Neural cell (in vitro differentiated cells): ENCODE data around the gene ANKRD55. TPM values are rescaled to one million over a fixed set of nuclear protein-coding genes. Genes with fewer than 3 reads are reported as not detected.
"Not testable (repeated sequence)": the region's sequence is repeated elsewhere in the genome, so short reads cannot be mapped to it uniquely, and the experiment has no call there.

Source experiments
- H2AFZ ChIP-seq: fragments of 200-600, 300-800 bp; sonication (generic), shearing (Covaris generic); 2 replicates; pipeline ENCODE4 v1.6.0; 2014; ENCODE audit warnings: low read depth, mild to moderate bottlenecking, antibody characterized with exemption, low read length, moderate library complexity
- H3F3A ChIP-seq: fragments of 200-600 bp; shearing (Covaris generic); 2 replicates; pipeline ENCODE4 v1.6.1; 2016; ENCODE audit warnings: mild to moderate bottlenecking, moderate library complexity, mixed read lengths, antibody characterized with exemption, low read length; ENCODE audit not compliant: insufficient read depth, poor library complexity, severe bottlenecking
- H3K27ac ChIP-seq: fragments of 200-600, 300-800 bp; sonication (generic), shearing (Covaris generic); 2 replicates; pipeline ENCODE4 v1.5.1; 2014; ENCODE audit warnings: mild to moderate bottlenecking, low read length, moderate library complexity
- H3K27me3 ChIP-seq: fragments of 300-800, 200-600 bp; sonication (generic), shearing (Covaris generic); 2 replicates; pipeline ENCODE4 v1.6.0; 2014; ENCODE audit warnings: mild to moderate bottlenecking, low read depth, low read length, moderate library complexity; ENCODE audit not compliant: insufficient read depth
- H3K36me3 ChIP-seq: fragments of 300-800, 200-600 bp; sonication (generic), shearing (Covaris generic); 2 replicates; pipeline ENCODE4 v1.5.1; 2014; ENCODE audit warnings: mild to moderate bottlenecking, antibody characterized with exemption, low read length, moderate library complexity; ENCODE audit not compliant: insufficient read depth
- H3K4me2 ChIP-seq: fragments of 300-800, 200-600 bp; sonication (generic), shearing (Covaris generic); 2 replicates; pipeline ENCODE4 v1.6.0; 2014; ENCODE audit warnings: mild to moderate bottlenecking, low read length
- H3K4me3 ChIP-seq: fragments of 300-800, 200-600 bp; sonication (generic), shearing (Covaris generic); 2 replicates; pipeline ENCODE4 v1.5.1; 2014; ENCODE audit warnings: mild to moderate bottlenecking, low read length, moderate library complexity
- H3K79me2 ChIP-seq: fragments of 200-600 bp; shearing (Covaris generic); replicated peaks from 2 replicates; pipeline ENCODE4 v1.6.0; 2014; ENCODE audit warnings: mild to moderate bottlenecking, low read length, moderate library complexity; ENCODE audit not compliant: insufficient read depth
- H3K9ac ChIP-seq: fragments of 300-800, 200-600 bp; sonication (generic), shearing (Covaris generic); 2 replicates; pipeline ENCODE4 v1.6.1; 2016; ENCODE audit warnings: mild to moderate bottlenecking, low read length, mixed read lengths
- H3K9me2 ChIP-seq: fragments of 200-600 bp; shearing (Covaris generic); 2 replicates; pipeline ENCODE4 v1.6.1; 2016; ENCODE audit warnings: mild to moderate bottlenecking, low read length, mixed read lengths; ENCODE audit not compliant: insufficient read depth
- H3K9me3 ChIP-seq: fragments of 200-600, 300-800 bp; sonication (generic), shearing (Covaris generic); 2 replicates; pipeline ENCODE4 v1.6.1; 2016; ENCODE audit warnings: mild to moderate bottlenecking, mixed run types, low read length, moderate library complexity, mixed read lengths
- H4K20me1 ChIP-seq: fragments of 200-600 bp; shearing (Covaris generic); 2 replicates; pipeline ENCODE4 v1.6.1; 2016; ENCODE audit warnings: mild to moderate bottlenecking, mixed run types; ENCODE audit not compliant: insufficient read depth
- EP300 ChIP-seq: fragments of 450-650 bp; conservative IDR thresholded peaks from 2 replicates; pipeline ENCODE4 v1.6.1; 2014; ENCODE audit warnings: antibody characterized with exemption, mild to moderate bottlenecking, moderate library complexity; ENCODE audit not compliant: poor library complexity, severe bottlenecking
- EZH2 ChIP-seq: fragments of 200-600, 300-800 bp; shearing (Covaris generic), sonication (generic); IDR thresholded peaks from 2 replicates; pipeline ENCODE4 v1.6.1; 2014; ENCODE audit warnings: antibody characterized with exemption, low read length, borderline replicate concordance, mild to moderate bottlenecking; ENCODE audit not compliant: insufficient read depth, poor library complexity, severe bottlenecking
- MXI1 ChIP-seq: fragments of 450-650 bp; conservative IDR thresholded peaks from 2 replicates; pipeline ENCODE4 v1.6.1; 2014; ENCODE audit warnings: antibody characterized with exemption, mild to moderate bottlenecking; ENCODE audit not compliant: poor library complexity, severe bottlenecking
- POLR2AphosphoS5 ChIP-seq: IDR thresholded peaks from 2 replicates; pipeline ENCODE4 v1.6.1; 2012
- RAD21 ChIP-seq: fragments of 450-650 bp; conservative IDR thresholded peaks from 2 replicates; pipeline ENCODE4 v1.6.1; 2014; ENCODE audit warnings: antibody characterized with exemption, mild to moderate bottlenecking, moderate library complexity
- SMC3 ChIP-seq: fragments of 450-650 bp; conservative IDR thresholded peaks from 2 replicates; pipeline ENCODE4 v1.6.1; 2014; ENCODE audit warnings: antibody characterized with exemption, mild to moderate bottlenecking, moderate library complexity; ENCODE audit not compliant: poor library complexity
- TAF1 ChIP-seq: IDR thresholded peaks from 2 replicates; pipeline ENCODE4 v1.6.1; 2012; ENCODE audit warnings: low read depth
- polyA plus RNA-seq: library from polyadenylated mRNA; depleted of rRNA; stranded (reverse); fragments of >200 nt; gene quantifications from 2 replicates; pipeline ENCODE4 v1.2.3, GENCODE V29; 2014
- TF ChIP-seq, protein P1 (sequence below): IDR thresholded peaks from 2 replicates; pipeline ENCODE4 v1.6.1; 2012; ENCODE audit warnings: borderline replicate concordance
- TF ChIP-seq, protein P2 (sequence below): fragments of 450-650 bp; IDR thresholded peaks from 2 replicates; pipeline ENCODE4 v1.5.1; 2014; ENCODE audit warnings: antibody characterized with exemption, mild to moderate bottlenecking, moderate library complexity; ENCODE audit not compliant: poor library complexity, severe bottlenecking

ANKRD55 gene
- polyA plus RNA-seq, 1 donor from 2014 or later, result 49.8 TPM

DNA sequence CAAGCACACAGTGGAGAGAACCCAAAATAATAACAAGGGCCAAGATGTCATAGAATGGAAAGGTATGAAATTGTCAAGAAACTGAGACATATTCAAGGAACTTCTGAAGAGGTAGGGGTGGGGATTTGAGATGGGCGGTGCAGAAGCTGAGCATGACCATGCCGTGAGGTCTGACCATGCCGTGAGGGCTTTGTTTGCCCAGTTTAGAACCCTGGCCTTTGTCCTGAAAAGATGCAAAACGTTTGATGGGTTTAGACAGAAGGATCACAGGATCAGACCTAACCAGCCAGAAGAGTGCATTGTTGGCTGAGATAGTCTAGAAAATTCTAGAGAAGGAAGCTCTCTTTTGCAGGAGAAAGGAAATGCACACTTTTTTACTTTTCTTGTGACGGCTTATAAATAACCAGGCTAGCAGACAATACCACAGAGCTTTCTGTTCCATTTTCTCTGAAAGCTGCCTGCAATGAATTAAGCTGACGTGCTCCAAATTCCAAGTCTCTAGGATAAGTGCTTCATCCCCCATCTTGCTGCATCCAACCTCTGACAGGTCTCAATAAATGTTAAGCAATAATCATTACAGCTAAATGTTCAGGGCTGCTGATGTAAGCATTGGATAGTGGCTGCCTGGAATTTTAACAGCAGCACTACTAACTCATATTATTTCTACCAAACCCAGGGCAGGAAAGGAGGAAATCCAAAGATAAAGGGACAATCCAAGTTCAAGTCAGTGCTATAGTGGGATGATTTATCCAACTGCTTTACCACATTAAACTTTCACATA is 127.4 kb downstream of the ANKRD55 start:
- H3K36me3 ChIP-seq, result no peaks in the 10 kb centered on the region
- no peaks in the 10 kb centered on the region for H4K20me1 ChIP-seq
- H3K79me2 ChIP-seq, result no peaks in the 10 kb centered on the region
- H3K4me2 ChIP-seq, result no peak overlapping the region
- peak overlapping the region; percentile 82 for H3K27ac ChIP-seq
- H2AFZ ChIP-seq, result no peak overlapping the region
- H3K9me3 ChIP-seq, result no peaks in the 10 kb centered on the region
- peak overlapping the region; percentile 40 for H3K9ac ChIP-seq
- no peaks in the 10 kb centered on the region for H3F3A ChIP-seq
- TF ChIP-seq EP300, result peak; percentile 64
- TF ChIP-seq SMC3, result no peak
- TF ChIP-seq TAF1, result no peak
- peak; percentile 43 for TF ChIP-seq POLR2AphosphoS5
- peak; percentile 20 for TF ChIP-seq RAD21
- TF ChIP-seq MXI1, result no peak
- TF ChIP-seq, protein P1, sequence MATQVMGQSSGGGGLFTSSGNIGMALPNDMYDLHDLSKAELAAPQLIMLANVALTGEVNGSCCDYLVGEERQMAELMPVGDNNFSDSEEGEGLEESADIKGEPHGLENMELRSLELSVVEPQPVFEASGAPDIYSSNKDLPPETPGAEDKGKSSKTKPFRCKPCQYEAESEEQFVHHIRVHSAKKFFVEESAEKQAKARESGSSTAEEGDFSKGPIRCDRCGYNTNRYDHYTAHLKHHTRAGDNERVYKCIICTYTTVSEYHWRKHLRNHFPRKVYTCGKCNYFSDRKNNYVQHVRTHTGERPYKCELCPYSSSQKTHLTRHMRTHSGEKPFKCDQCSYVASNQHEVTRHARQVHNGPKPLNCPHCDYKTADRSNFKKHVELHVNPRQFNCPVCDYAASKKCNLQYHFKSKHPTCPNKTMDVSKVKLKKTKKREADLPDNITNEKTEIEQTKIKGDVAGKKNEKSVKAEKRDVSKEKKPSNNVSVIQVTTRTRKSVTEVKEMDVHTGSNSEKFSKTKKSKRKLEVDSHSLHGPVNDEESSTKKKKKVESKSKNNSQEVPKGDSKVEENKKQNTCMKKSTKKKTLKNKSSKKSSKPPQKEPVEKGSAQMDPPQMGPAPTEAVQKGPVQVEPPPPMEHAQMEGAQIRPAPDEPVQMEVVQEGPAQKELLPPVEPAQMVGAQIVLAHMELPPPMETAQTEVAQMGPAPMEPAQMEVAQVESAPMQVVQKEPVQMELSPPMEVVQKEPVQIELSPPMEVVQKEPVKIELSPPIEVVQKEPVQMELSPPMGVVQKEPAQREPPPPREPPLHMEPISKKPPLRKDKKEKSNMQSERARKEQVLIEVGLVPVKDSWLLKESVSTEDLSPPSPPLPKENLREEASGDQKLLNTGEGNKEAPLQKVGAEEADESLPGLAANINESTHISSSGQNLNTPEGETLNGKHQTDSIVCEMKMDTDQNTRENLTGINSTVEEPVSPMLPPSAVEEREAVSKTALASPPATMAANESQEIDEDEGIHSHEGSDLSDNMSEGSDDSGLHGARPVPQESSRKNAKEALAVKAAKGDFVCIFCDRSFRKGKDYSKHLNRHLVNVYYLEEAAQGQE, result no peak
- no peak for TF ChIP-seq EZH2
- TF ChIP-seq, protein P2, sequence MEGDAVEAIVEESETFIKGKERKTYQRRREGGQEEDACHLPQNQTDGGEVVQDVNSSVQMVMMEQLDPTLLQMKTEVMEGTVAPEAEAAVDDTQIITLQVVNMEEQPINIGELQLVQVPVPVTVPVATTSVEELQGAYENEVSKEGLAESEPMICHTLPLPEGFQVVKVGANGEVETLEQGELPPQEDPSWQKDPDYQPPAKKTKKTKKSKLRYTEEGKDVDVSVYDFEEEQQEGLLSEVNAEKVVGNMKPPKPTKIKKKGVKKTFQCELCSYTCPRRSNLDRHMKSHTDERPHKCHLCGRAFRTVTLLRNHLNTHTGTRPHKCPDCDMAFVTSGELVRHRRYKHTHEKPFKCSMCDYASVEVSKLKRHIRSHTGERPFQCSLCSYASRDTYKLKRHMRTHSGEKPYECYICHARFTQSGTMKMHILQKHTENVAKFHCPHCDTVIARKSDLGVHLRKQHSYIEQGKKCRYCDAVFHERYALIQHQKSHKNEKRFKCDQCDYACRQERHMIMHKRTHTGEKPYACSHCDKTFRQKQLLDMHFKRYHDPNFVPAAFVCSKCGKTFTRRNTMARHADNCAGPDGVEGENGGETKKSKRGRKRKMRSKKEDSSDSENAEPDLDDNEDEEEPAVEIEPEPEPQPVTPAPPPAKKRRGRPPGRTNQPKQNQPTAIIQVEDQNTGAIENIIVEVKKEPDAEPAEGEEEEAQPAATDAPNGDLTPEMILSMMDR, result no peak
- H3K27me3 ChIP-seq, result no peaks in the 10 kb centered on the region
- no peaks in the 10 kb centered on the region for H3K9me2 ChIP-seq
- peak overlapping the region; percentile 14 for H3K4me3 ChIP-seq

DNA sequence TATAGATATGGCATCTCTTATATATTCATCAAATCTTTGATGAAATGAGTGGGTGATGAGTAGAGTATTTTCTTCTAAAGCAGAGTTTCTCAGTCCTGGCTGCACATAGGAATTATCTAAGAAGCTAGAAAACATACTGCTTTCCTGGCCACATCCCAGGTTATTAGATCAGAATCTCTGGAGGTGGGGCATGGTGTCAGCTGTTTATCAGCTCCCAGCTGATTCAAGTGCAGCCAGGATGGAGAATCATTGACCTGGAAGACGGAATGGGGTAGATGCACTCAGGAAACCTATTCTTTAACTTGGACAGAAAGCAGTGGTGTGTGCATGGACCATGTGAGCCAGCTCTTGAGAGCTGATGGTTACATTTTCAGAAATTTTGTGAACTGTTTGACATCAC is 130.2 kb downstream of the ANKRD55 start:
- no peaks in the 10 kb centered on the region for H3K9me3 ChIP-seq
- no peak overlapping the region for H2AFZ ChIP-seq
- no peak overlapping the region for H3K9ac ChIP-seq
- H3K9me2 ChIP-seq, result no peaks in the 10 kb centered on the region
- H3K36me3 ChIP-seq, result no peaks in the 10 kb centered on the region
- no peaks in the 10 kb centered on the region for H3K27me3 ChIP-seq
- no peaks in the 10 kb centered on the region for H3F3A ChIP-seq
- H3K79me2 ChIP-seq, result no peaks in the 10 kb centered on the region
- no peak overlapping the region for H3K4me2 ChIP-seq
- no peak overlapping the region for H3K4me3 ChIP-seq
- no peak overlapping the region for H3K27ac ChIP-seq
- TF ChIP-seq, protein P1, result no peak
- TF ChIP-seq EP300, result no peak
- no peak for TF ChIP-seq SMC3
- TF ChIP-seq MXI1, result no peak
- no peaks in the 10 kb centered on the region for H4K20me1 ChIP-seq

DNA sequence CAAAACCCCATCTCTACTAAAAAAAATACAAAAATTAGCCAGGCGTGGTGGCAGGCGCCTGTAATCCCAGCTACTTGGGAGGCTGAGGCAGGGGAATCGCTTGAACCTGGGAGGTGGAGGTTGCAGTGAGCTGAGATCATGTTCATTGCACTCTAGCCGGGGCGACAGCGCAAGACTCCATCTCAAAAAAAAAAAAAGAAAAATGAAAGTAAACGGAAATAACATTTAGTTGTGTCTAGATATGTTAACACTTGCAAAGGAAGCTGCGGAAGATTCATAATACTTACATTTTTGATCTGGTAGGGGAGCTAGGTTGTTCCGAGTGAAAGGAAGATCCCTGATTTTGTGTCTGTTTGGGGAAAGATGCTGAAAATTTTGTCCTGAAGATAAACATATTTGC is 130.9 kb downstream of the ANKRD55 start:
- not testable (repeated sequence) for H3K4me2 ChIP-seq, H3F3A ChIP-seq, H3K9me2 ChIP-seq, H3K4me3 ChIP-seq, H4K20me1 ChIP-seq, H3K36me3 ChIP-seq, H2AFZ ChIP-seq, H3K9ac ChIP-seq, H3K9me3 ChIP-seq, H3K27ac ChIP-seq, H3K27me3 ChIP-seq, H3K79me2 ChIP-seq
